ENCODE measurements around the gene IFNE.
A peak's percentile ranks its signal among the peaks of the same experiment; 100 is the strongest.
"Not testable (repeated sequence)": the region's sequence is repeated elsewhere in the genome, so short reads cannot be mapped to it uniquely, and the experiment has no call there.

IFNE gene

DNA sequence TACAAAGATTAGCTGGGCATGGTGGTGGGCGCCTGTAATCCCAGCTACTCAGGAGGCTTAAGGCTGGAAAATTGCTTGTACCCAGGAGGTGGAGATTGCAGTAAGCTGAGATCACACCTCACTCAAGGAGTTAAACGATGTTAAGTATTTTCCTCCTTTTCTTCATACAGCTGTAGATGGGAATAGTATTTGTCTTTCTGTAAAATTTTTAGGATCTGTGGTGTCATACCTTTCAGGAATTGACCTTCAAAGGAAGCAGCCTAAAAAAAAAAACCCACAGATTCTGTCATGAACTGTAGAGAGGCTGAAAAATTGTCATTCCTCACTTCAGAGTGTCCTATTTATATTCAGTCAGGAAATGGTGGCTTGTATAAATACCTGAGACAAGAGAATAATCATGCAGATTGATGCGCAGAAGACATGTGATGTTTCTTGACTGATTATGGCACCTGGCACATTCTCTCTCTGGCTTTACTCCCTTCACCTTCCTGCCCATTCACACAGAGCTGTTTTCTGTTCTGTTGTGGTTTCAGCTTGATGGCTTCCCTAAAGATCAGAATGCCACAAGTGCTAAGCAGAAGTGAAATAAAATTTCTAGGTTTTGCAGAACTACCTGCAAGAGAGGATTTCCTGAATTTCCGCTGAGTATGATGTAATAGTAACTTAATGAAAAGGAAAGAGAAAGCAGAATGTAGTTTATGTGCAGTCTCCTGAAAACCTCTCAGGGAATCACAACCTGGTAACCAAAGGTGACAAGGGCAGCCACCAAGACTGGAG is 38.1 kb downstream of the IFNE start:
- DNase-seq (ENCODE audit: low read depth), result no peak
- TF ChIP-seq, protein P1, sequence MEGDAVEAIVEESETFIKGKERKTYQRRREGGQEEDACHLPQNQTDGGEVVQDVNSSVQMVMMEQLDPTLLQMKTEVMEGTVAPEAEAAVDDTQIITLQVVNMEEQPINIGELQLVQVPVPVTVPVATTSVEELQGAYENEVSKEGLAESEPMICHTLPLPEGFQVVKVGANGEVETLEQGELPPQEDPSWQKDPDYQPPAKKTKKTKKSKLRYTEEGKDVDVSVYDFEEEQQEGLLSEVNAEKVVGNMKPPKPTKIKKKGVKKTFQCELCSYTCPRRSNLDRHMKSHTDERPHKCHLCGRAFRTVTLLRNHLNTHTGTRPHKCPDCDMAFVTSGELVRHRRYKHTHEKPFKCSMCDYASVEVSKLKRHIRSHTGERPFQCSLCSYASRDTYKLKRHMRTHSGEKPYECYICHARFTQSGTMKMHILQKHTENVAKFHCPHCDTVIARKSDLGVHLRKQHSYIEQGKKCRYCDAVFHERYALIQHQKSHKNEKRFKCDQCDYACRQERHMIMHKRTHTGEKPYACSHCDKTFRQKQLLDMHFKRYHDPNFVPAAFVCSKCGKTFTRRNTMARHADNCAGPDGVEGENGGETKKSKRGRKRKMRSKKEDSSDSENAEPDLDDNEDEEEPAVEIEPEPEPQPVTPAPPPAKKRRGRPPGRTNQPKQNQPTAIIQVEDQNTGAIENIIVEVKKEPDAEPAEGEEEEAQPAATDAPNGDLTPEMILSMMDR (conservative IDR thresholded peaks at IDR 0.05; ENCODE audit: low read depth, low read length), result no peak
- no peak overlapping the region for H3K4me3 ChIP-seq (ENCODE audit: low read length)

DNA sequence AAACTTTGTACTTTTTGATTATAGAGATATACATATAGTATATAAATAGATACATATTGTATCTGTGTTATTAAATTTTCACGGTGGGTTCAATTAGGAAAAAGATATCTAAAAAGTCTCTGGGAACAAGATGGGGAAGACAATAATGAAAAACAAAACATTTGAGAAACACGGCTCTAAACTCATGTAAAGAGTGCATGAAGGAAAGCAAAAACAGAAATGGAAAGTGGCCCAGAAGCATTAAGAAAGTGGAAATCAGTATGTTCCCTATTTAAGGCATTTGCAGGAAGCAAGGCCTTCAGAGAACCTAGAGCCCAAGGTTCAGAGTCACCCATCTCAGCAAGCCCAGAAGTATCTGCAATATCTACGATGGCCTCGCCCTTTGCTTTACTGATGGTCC is 42.0 kb downstream of the IFNE start, which contains the start of gene IFNA1:
IFNA1 (plus strand) TSS at position 301 of the 400 bp plus-strand sequence; CDS start at position 370, 69 bp downstream.
- H3K4me3 ChIP-seq (ENCODE audit: low read length), result no peak within 1 kb of the TSS
- TF ChIP-seq, protein P1 (conservative IDR thresholded peaks at IDR 0.05; ENCODE audit: low read depth, low read length), result no peak
- no peak for DNase-seq (ENCODE audit: low read depth)

DNA sequence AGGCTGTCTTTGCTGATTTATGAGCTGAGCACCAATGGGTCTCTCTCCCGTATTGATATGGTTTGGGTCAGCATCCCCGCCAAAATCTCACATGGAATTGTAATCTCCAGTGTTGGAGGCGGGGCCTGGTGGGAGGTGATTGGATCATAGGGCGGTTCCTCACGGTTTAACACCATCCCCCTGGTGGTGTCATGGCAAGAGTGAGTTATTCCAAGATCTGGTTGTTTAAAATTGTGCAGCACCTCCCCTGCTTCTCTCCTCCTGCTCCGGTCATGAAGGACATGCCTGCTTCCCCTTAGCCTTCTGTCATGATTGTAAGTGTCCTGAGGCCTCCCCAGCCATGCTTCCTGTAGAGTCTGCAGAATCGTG is 47.1 kb downstream of the IFNE start:
- not testable (repeated sequence) for H3K4me3 ChIP-seq (ENCODE audit: low read length); DNase-seq (ENCODE audit: low read depth)

DNA sequence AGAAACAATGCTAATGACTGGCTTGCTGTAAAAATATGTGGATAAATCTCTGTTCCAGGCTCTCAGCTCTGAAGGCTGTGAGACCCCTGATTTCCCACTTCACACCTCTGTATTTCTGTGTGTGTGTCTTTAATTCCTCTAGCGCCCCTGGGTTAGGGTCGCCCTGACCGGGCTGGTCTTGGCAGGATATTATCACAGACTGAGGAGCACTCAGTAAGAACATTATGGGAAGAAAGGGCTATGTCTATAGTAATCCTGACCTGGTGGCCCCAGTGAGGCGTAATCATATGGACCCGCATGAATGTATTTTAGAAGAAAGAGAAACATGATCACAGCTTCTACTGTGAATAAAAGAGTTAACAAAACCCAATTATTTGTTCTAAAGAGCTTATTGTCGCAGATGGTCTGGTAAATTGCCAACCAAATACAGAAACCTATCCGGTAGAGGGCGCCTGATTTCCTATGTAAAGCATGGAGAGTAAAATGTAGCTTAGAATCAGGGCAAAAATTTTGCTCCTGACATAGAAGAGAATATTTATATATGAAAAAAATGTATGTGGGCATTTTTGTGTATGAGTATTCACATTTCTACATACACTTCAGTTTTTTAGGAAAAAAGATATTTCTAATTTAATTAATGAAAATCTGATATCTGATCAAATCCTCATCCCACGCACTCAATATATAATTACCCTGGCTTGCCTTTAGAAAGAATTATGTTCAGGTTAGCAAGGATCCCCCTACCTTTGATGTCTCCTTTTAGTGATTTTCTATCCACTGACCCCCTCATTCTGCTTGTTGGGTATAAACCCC is 47.7 kb downstream of the IFNE start:
- DNase-seq (ENCODE audit: low read depth), result peak; percentile 36
- TF ChIP-seq, protein P1 (conservative IDR thresholded peaks at IDR 0.05; ENCODE audit: low read depth, low read length), result peak; percentile 68
- H3K4me3 ChIP-seq (ENCODE audit: low read length), result no peak overlapping the region

DNA sequence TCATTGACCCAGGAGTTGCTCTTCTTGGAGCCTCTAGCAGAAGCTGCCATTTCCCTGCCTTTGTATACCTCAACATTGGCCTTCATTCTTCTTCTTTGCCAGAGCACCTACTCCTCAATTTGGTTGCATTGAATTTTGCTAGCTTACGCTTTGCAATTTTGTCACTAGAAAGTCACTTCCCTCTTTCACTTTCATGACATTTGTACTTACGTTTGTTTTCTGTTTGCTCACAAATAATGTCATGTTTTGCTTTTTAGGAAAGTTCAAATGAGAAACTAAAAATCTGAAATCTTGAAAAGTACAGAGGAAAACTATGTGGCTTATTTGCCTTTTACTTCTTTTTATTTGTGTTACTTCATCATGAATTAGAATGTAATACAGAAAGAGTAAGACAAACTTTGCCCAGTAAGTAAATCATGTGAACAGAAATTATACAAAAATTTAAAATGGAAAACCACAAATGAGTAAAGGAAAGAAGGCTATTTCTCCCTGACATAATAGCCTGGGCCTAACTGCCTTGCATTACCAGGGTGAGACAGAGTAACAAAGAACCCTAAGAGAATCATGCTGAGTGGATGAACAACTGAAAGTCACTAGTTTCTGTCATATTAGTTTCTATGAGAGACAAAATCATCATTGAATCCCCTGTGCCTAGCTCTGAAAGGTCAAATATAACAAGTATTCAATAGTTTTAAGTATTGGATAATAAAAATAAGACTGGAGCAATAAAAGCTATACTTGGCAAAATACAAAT is 49.3 kb downstream of the IFNE start:
- TF ChIP-seq, protein P1 (conservative IDR thresholded peaks at IDR 0.05; ENCODE audit: low read depth, low read length), result no peak
- DNase-seq (ENCODE audit: low read depth), result no peak
- no peak overlapping the region for H3K4me3 ChIP-seq (ENCODE audit: low read length)

Measured in retinal pigment epithelial cell (primary cell).